ENCODE measurements around the gene NR3C1.

Gene NR3C1

GRCh38 chr5:143390941-143391340 lies 12.5 kb downstream of the NR3C1 start:
- no peak for FAIRE-seq
- TF ChIP-seq CTCF (IDR thresholded peaks at IDR 0.05; ENCODE audit: insufficient read depth, missing control alignments), result no peak
- no peak for DNase-seq (ENCODE audit: insufficient read length, low spot score)

GRCh38 chr5:143390258-143390657 lies 13.2 kb downstream of the NR3C1 start:
- no peak for DNase-seq (ENCODE audit: insufficient read length, low spot score)
- no peak for TF ChIP-seq CTCF (IDR thresholded peaks at IDR 0.05; ENCODE audit: insufficient read depth, missing control alignments)
- FAIRE-seq, result no peak

- FAIRE-seq (no peak), DNase-seq (ENCODE audit: insufficient read length, low spot score) (no peak)
- no peak for TF ChIP-seq CTCF (IDR thresholded peaks at IDR 0.05; ENCODE audit: insufficient read depth, missing control alignments)
Measured at GRCh38 chr5:143386725-143387124, 16.8 kb downstream of the NR3C1 start.

- DNase-seq (ENCODE audit: insufficient read length, low spot score), result no peak
- TF ChIP-seq CTCF (IDR thresholded peaks at IDR 0.05; ENCODE audit: insufficient read depth, missing control alignments), result no peak
- FAIRE-seq, result no peak
Measured at GRCh38 chr5:143384865-143385657, 18.4 kb downstream of the NR3C1 start.

- DNase-seq (ENCODE audit: insufficient read length, low spot score), result no peak
- no peak for TF ChIP-seq CTCF (IDR thresholded peaks at IDR 0.05; ENCODE audit: insufficient read depth, missing control alignments)
- FAIRE-seq, result no peak
Measured at GRCh38 chr5:143383988-143384387, 19.5 kb downstream of the NR3C1 start.

- no peak for DNase-seq (ENCODE audit: insufficient read length, low spot score)
- FAIRE-seq, result no peak
- TF ChIP-seq CTCF (IDR thresholded peaks at IDR 0.05; ENCODE audit: insufficient read depth, missing control alignments), result no peak
Measured at GRCh38 chr5:143379606-143380005, 23.9 kb downstream of the NR3C1 start.

Data from D721Med (cell line).